CD4-positive, alpha-beta T cell (primary cell): ENCODE results near the gene KCNIP4. TPM values are rescaled to one million over a fixed set of nuclear protein-coding genes. Genes with fewer than 3 reads are reported as not detected.

Source experiments
- ATAC-seq: fragments of 200-7000 bp; cut with Tn5 transposase; one replicate; pipeline ENCODE4 v1.10.0; 2022; ENCODE audit warnings: mild to moderate bottlenecking; ENCODE audit not compliant: poor library complexity
- CTCF ChIA-PET: fragments of 350-600 bp; sonication (Branson Sonifier 250); formaldehyde crosslinking; loops from one replicate; lab custom pipeline; 2021; ENCODE audit warnings: antibody characterized with exemption, inconsistent platforms; lab: Charles Lee
- POLR2A ChIA-PET: fragments of 350-600 bp; sonication (Branson Sonifier 250); formaldehyde crosslinking; loops from one replicate; lab custom pipeline; 2021; ENCODE audit warnings: antibody characterized with exemption, inconsistent platforms; lab: Charles Lee
- DNase-seq, 14 experiments: peaks; one replicate each; pipeline ENCODE4 v3.0.0-alpha.2; 2013 to 2020; ENCODE audit warnings: mixed read lengths in 2 of 14
- H3K27ac ChIP-seq, 2 donors: one replicate each; pipeline versions ENCODE4 v1.5.1 to v1.7.0; 2013; ENCODE audit warnings: low read length in 2 of 2, low read depth in 1 of 2, mild to moderate bottlenecking in 1 of 2
- H3K27me3 ChIP-seq, 2 experiments: 1 replicate in 1 of 2; 2 replicates in 1 of 2; pipeline versions ENCODE4 v1.6.1 to v1.7.0; 2013; ENCODE audit warnings: low read length in 2 of 2, control low read depth in 1 of 2, mild to moderate bottlenecking in 1 of 2, moderate library complexity in 1 of 2; ENCODE audit not compliant: insufficient read depth in 2 of 2, control insufficient read depth in 1 of 2
- H3K36me3 ChIP-seq: one replicate; pipeline ENCODE4 v1.6.1; 2013; ENCODE audit warnings: low read length, control low read depth; ENCODE audit not compliant: insufficient read depth
- H3K4me1 ChIP-seq: one replicate; pipeline ENCODE4 v1.6.1; 2013; ENCODE audit warnings: low read length, control low read depth; ENCODE audit not compliant: insufficient read depth
- H3K4me3 ChIP-seq: one replicate; pipeline ENCODE4 v1.5.1; 2013; ENCODE audit warnings: mild to moderate bottlenecking, low read length, moderate library complexity
- H3K9me3 ChIP-seq, 2 experiments: 1 replicate in 1 of 2; 2 replicates in 1 of 2; pipeline versions ENCODE4 v1.6.1 to v1.7.0; 2013; ENCODE audit warnings: low read length in 2 of 2, mild to moderate bottlenecking in 2 of 2, control low read depth in 1 of 2, moderate library complexity in 1 of 2; ENCODE audit not compliant: control insufficient read depth in 1 of 2, insufficient read depth in 1 of 2
- H3K27ac Mint-ChIP-seq: one replicate; pipeline ENCODE4 v1.8.0; 2020; ENCODE audit warnings: mixed read lengths
- H3K27me3 Mint-ChIP-seq: one replicate; pipeline ENCODE4 v1.8.0; 2021; ENCODE audit warnings: mixed read lengths
- H3K36me3 Mint-ChIP-seq: one replicate; pipeline ENCODE4 v1.8.0; 2021; ENCODE audit warnings: low read depth, mixed read lengths
- H3K4me1 Mint-ChIP-seq: one replicate; pipeline ENCODE4 v1.8.0; 2021; ENCODE audit warnings: low read depth, mixed read lengths
- H3K4me3 Mint-ChIP-seq: one replicate; pipeline ENCODE4 v1.8.0; 2020; ENCODE audit warnings: mild to moderate bottlenecking, mixed read lengths
- H3K9me3 Mint-ChIP-seq: one replicate; pipeline ENCODE4 v1.8.0; 2020; ENCODE audit warnings: mixed read lengths
- CTCF ChIP-seq: fragments of 200-600 bp; IDR thresholded peaks from one replicate; pipeline ENCODE4 v1.8.0; 2022; ENCODE audit warnings: antibody characterized with exemption, mild to moderate bottlenecking
- intact Hi-C, 2 experiments: fragments of 100-400 bp; cut with DNase I in 1 of 2; cut with micrococcal nuclease in 1 of 2; formaldehyde crosslinking; loops; one replicate each; pipeline versions ENCODE4 v1.15.1 to v1.9.0; 2023 to 2025; cut with DNase I, micrococcal nuclease
- total RNA-seq, 174 experiments: library from RNA in 2 of 174; stranded (reverse) in 2 of 174; gene quantifications; one replicate each; pipeline ENCODE4 v1.2.3 and lab custom pipeline; 2021 to 2026

KCNIP4 gene
- total RNA-seq, 2 experiments from 2014 or later, result not detected

- no peaks in the 10 kb centered on the region for H3K4me1 ChIP-seq
- peaks cover 0 to under 1% of the 10 kb centered on the region in 2 experiments for H3K9me3 ChIP-seq
- no peak overlapping the region for H3K4me3 Mint-ChIP-seq
- no peak for TF ChIP-seq CTCF
- ChIA-PET CTCF (no interaction called here), POLR2A (no interaction called here)
- H3K27ac ChIP-seq, result no peak overlapping the region
- intact Hi-C loops, result no loop called here
- no peaks in the 10 kb centered on the region for H3K36me3 ChIP-seq
- H3K4me1 Mint-ChIP-seq, result no peaks in the 10 kb centered on the region
- H3K36me3 Mint-ChIP-seq, result no peaks in the 10 kb centered on the region
- ATAC-seq, result no peak
- no peaks in the 10 kb centered on the region for H3K27me3 Mint-ChIP-seq
- DNase-seq, result no peak
- no peak overlapping the region for H3K27ac Mint-ChIP-seq
- H3K9me3 Mint-ChIP-seq, result peaks cover 6% of the 10 kb centered on the region
- no peak overlapping the region for H3K4me3 ChIP-seq
- no peaks in the 10 kb centered on the region for H3K27me3 ChIP-seq
These were observed 43.0 kb upstream of the KCNIP4 start for GRCh38 chr4:21991562-21991961.

GRCh38 chr4:21991050-21991449, 42.5 kb upstream of the KCNIP4 start:
- intact Hi-C loops, result no loop called here
- H3K27ac ChIP-seq, result no peak overlapping the region

GRCh38 chr4:21989351-21989750, 40.8 kb upstream of the KCNIP4 start:
- Mint-ChIP-seq H3K4me1 (no peaks in the 10 kb centered on the region), H3K27me3 (no peaks in the 10 kb centered on the region), H3K36me3 (no peaks in the 10 kb centered on the region), H3K9me3 (peaks cover 4% of the 10 kb centered on the region), H3K4me3 (no peak overlapping the region), H3K27ac (no peak overlapping the region)
- ChIA-PET CTCF (no interaction called here), POLR2A (no interaction called here)
- no peak for ATAC-seq
- Histone ChIP-seq H3K27me3 (no peaks in the 10 kb centered on the region), H3K27ac (no peak overlapping the region), H3K4me1 (no peaks in the 10 kb centered on the region), H3K9me3 (no peaks in the 10 kb centered on the region), H3K4me3 (no peak overlapping the region), H3K36me3 (no peaks in the 10 kb centered on the region)
- intact Hi-C loops, result no loop called here
- DNase-seq, result no peak
- TF ChIP-seq CTCF, result no peak

More at GRCh38 chr4:21991050-21991449, 42.5 kb upstream of the KCNIP4 start:
- CTCF ChIA-PET, result no interaction called here
- TF ChIP-seq CTCF, result no peak
- Mint-ChIP-seq H3K4me1 (no peaks in the 10 kb centered on the region), H3K9me3 (peaks cover 4% of the 10 kb centered on the region), H3K4me3 (no peak overlapping the region), H3K36me3 (no peaks in the 10 kb centered on the region), H3K27ac (no peak overlapping the region), H3K27me3 (no peaks in the 10 kb centered on the region)
- Histone ChIP-seq H3K27me3 (no peaks in the 10 kb centered on the region), H3K36me3 (no peaks in the 10 kb centered on the region), H3K4me3 (no peak overlapping the region), H3K4me1 (no peaks in the 10 kb centered on the region), H3K9me3 (no peaks in the 10 kb centered on the region)
- ATAC-seq (no peak), DNase-seq (no peak)
- POLR2A ChIA-PET, result no interaction called here
